NCI-H1048 (cell line): ENCODE measurements around the gene RPL11.
"Not testable (repeated sequence)": the region's sequence is repeated elsewhere in the genome, so short reads cannot be mapped to it uniquely, and the experiment has no call there.

Experiments
- DNase-seq: peaks from one replicate; lab custom pipeline; 2025; lab: John Stamatoyannopoulos, UW

The RPL11 gene

GRCh38 chr1:23732363-23733224, 41.0 kb downstream of the RPL11 start:
- no peak for DNase-seq

- not testable (repeated sequence) for DNase-seq
These were observed 41.7 kb downstream of the RPL11 start for GRCh38 chr1:23733281-23733680.

GRCh38 chr1:23736437-23737134, 45.0 kb downstream of the RPL11 start:
- DNase-seq: no peak

- DNase-seq: no peak
These were observed 50.0 kb downstream of the RPL11 start for GRCh38 chr1:23741609-23742008.

GRCh38 chr1:23742670-23743286, 51.2 kb downstream of the RPL11 start:
- no peak for DNase-seq

GRCh38 chr1:23743287-23744152, 51.9 kb downstream of the RPL11 start, which contains the start of gene ELOA:
TSS of gene ELOA (plus strand) at chr1:23743471. CDS start at chr1:23743504, 33 bp downstream.
- DNase-seq: no peak

- no peak for DNase-seq
These were observed 53.9 kb downstream of the RPL11 start for GRCh38 chr1:23745515-23745914.
